NCI-H2107 treated with DMSO at 0.1 percent for 48 hours (cell line): ENCODE measurements around the gene NMUR1.

Experiments used
- DNase-seq: peaks from one replicate; lab custom pipeline; 2025; ENCODE audit not compliant: unreplicated experiment; lab: John Stamatoyannopoulos, UW

The NMUR1 gene

DNA sequence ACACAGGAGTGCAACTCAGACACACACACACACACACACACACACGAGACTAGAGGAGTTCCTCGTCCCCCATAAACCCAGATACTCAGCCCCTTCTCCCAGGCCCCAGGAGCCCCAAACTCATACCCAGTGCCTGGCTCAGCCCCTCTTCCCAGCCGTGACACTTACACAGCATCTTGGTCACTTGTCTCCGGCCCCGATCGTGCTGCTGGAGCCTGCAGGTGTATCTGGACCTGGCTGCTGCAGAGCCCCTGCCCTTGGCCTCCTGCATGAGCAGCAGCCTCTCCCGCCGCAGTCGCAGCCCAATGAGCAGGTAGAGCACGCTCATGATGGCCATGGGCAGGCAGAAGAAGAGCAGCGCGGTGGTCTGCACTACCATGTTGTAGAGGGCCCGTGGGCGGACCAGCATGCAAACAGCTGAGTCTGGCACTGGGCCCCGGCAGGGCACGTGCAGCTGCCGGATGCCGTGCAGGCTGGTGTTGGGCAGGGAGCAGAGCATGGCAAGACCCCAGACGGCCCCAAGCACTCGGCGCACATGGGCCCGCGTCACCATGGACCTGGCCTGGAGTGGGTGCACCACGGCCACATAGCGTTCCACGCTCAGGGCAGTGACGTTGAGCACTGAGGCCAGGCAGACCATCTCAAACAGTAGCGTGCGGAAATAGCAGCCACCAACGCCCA is 2.1 kb downstream of the NMUR1 start:
- no peak for DNase-seq

DNA sequence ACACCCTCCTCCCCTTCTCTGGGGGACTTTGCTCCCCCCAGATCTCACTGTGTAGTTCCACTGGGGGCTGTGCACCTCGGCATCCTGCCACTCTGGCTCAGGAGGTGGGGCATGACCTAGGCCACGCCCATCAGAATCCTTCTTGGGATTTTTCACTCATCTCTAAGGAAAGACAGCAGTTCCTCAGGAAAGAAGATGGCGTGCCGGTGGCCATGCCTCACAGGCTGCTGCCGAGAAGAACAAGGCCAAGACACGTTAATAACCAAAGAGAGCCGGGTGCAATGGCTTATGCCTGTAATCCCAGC is 3.2 kb downstream of the NMUR1 start:
- DNase-seq = no peak

DNA sequence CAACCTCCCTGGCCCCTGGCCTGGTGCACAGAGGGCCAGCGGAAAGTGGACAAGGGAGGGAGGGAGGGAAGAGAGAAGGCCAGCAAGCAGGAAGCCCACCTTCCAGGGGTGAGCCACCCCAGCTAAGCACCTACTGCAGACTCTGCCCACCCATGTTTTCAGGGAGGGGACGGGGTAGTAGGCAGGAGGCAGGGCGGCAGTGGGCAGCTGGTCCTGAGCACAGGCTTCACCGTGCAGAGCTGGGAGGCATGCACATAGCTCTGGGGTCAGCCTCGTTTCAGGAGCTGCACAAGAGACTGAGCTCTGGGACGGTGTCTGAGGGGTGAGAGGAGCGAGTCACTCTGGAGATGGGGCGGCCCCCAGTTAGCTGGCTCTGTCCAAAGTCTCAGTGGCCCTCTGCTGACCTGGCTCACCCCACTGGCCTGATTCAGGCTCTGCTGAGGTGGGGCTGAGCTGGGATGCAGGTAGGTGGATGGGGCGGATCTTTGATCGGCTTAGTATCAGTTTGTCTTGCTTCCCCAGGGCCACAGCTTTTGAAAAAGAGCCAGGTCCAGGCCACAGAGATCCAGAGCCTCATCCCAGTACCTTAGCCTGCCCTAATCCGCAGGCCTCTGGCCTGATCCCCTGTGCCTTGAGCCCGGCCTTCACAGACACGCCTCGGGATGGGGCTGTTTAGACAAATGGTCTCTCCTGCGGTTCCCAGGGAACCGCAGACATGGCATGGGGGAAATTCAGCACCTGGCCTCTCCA is 3.7 kb downstream of the NMUR1 start:
- no peak for DNase-seq

DNA sequence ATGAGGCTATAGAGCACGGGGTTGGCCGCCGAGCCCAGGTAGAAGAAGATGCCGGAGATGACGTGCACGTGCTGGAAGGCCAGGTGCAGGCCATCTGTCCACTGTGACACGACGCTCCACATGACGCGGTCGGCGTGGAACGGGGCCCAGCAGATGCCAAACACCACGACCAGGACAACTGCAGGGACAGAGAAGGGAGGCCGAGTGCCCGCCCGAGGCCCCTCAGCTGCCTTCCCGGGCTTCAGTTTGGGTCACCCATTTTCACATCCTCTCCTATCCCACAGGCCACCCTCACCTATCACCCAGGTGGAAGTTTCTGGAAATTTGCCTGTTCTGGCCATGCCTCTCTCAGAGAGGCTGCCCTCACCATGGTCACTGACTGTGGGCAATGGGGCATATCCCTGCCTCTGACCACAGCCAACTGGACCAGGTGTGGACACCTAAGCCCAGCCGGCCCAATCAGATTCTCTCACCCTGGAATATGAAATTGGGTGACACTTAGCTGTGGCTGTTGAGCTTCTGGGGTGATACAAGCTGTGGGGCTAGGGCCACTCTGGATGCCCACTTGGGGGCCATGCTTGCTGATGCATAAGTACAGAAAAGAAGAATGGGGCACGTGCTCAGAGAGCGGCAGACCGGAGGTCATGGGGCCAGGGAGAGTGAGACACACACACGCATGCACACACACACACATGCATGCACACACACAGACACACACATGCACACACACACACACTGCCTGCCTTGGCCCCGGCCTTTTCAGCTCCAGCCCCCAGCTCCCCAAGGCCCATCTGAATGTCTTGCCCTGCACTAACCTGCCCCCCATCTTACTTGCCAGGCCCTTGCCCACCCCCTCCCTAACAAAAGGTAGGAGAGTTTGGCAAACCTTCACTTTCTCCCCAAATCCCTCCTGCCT is 4.7 kb downstream of the NMUR1 start:
- no peak for DNase-seq

DNA sequence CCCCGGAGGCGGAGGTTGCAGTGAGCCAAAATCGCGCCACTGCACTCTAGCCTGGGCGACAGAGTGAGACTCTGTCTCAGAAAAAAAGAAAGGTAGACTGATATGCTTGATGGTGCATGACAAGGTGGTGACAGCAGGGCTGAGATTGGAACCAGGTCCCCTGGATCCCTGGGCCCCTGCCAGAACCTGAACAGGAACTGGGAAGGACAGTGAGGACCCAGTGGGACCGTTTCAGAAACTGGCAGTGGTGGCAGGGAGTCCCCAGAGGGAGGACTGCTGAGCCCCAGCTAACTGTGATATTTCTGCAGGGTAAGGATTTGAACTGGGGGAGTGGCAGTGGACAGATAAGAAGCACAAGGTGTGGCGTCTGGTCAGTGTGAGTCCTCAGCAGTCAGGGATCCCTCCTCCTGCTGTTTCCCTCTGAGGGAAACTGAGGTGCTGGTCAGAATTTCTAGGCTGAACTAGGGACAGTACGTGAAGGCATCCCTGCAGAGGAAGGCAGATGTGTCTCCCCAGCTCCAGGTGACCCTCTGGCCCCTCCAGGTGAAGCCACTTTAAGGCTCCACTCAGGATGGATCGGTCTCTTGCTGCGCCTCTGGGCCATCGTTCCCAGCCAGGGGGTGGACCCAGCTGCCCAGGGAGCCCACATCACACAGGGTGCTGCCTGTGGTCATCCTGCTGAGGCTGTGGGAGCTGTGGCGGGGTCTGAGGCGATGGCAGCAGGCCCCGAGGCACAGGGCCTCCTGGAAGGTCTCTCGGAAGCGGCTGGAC is 5.6 kb downstream of the NMUR1 start:
- DNase-seq = no peak

DNA sequence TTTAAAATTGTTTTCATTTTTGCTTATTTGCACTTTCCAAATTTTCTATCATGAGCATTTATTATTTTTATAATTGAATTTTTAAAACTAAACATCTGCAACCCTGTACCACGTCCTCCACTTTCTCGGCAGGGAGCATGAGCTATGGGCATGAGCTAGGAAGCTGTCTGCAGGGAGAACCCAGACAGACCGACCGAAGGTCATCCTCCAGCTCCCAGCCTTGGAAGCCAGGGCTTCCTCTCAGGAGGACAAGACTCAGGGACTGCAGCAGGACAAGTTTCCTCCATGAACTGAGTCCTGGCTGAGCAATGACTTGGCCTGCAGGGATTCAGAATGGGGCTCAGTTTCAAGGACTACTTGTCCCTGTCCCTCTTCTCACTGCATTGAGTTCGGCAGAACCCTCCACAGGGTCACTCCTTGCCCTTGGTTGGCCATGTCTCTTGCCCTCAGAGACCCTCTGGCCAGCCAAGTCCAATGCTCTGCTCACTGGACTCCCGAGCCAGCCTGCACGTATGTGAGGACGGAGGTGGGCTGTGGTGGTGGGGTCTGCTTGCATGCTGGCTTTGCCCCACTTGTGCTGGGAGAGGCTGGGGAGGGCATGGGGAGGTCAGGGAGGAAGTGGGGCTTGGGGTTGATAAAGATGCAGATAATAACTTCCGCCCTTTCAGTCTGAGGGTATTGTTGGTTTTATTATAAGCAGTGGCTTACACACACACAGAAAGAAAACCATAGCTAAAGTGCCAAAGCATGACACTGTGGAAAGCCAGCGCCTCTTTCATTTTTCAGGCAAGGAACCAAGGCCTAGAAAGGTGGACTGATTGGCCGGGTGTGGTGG is 6.6 kb downstream of the NMUR1 start:
- no peak for DNase-seq

DNA sequence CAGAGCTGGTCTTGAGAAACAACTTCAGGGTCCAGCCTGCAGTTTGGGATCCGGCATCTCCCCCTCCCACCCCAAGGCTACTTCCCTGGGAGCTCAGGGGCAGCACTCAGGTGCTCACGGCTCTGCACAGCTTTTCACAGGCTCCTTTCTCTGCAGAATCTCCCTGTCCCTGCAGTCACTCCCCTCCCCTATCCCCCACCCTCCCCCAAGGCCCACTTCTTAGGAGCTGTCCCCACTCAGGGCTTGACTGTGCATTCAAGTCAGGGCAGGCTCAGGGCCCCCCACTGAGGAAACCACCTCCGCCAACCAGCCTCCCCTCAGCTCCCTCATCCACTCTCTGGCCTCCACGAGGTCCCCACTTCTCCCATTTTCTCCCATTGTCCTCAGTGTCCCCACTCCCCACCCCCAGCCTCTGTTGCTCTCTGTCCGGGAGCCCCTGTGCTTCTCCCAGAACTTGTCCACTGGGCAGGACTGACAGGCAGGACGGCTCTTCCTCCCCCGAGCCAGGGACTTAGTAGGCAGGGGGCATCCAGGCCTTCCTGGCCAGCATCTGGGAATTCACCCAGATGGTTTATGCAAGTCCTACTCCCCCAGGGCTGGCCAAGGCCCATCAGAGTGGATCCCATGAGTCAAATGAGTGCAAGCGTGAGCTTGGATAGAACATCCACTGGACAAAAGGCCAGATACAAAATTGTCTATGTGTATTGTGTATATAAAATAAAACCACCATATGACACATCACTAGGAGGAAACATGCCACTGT is 7.6 kb downstream of the NMUR1 start:
- DNase-seq = no peak

DNA sequence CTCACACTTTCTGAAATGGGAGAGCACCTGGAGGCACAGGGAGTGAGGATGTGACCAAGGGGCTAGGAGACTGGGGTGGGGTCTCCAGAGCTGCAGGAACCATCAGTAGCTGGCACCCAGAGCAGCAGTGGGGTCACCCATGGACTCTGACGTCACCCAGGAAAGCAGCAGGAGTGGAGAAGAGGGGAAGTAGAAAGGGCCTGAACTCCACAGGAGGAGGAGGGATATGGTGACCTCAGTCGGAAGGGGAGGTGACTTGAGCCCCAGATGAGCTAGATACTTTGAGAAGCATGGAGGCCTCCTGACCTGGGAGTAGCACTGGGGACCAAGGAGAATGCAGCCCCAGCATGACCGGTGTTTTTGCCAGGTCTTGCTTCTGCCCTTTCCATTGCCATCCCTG is 8.8 kb downstream of the NMUR1 start:
- no peak for DNase-seq

DNA sequence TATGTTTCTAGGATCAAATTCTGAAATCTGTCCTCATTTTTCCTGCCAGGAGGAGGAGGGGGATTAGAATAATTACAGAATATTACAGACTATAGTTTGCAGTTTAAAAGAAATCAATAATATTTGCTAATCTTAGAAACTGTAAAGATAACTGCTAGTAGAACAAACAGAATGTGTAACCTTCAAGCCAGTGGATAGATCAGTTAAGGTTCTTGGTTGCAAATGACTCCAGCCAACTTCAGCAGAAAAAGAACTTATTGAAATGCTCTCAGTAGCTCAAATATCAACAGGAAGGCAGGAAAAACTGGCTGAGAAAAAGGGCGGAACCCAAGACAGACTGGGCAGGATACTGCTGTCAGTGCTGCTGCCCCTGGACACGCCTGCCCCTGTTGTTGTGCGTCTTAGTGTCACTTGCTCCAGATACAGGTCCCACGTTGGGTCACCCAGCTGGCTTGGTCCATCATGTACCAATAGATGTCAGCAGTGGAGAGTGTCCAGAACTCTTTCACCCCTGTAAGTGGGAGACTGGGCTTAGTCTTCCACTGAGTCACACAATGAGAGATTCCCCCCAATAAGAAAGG is 10.2 kb downstream of the NMUR1 start:
- no peak for DNase-seq

DNA sequence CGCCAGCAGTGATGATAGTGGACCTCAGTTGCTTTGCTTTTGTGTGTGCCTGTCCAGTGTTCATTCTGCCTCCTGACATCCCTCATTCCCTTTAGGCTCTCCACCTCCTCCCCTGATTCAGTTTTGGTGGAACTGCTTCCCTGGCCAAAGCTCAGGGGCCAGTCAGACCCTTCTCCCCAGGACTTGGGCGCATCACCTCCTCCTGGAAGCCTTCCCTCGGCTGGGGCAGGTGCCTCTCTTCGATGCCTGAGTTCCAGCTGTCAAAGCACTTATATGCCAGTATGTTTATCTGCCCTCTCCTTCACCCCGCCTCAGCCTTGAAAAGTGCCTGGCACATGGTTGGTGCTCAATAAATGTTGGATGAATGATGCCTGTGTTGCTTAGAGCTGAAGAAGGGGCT is 11.5 kb downstream of the NMUR1 start:
- no peak for DNase-seq

DNA sequence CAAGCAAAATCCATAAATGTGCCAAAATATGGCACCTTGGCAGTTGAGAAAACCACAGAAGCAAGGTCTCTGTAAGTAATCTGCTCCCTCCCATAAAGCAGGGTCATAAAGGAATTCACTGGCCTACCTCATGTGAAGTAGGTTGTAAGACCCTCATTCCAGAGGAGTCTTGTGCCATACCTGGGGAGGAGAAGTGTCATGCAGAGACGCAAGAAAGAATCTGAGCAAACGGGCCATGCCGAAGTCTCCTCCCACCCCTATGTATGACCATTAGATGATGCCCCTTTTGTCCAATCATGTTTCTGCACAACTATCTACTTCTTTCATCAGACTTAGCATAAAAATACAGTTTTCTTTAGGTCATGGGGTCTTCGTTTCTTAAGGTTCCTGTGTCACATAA is 14.6 kb downstream of the NMUR1 start:
- DNase-seq = no peak

DNA sequence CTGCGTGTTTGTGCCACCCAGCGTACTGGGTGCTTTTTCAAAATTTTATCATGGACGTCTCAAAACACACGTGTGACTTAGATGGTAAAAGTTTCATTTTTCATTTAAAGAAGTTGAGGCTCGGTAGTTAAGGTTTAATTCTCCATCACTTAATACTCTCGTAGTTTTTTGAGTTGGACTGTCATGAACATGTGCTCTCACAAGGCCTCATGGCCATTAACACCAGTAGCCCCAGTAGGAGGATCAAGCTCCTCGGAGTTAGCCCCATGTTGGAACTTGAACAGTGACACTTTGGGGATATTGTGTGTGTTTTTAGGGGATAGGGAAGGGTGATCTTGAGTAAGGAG is 15.3 kb downstream of the NMUR1 start:
- DNase-seq = no peak

DNA sequence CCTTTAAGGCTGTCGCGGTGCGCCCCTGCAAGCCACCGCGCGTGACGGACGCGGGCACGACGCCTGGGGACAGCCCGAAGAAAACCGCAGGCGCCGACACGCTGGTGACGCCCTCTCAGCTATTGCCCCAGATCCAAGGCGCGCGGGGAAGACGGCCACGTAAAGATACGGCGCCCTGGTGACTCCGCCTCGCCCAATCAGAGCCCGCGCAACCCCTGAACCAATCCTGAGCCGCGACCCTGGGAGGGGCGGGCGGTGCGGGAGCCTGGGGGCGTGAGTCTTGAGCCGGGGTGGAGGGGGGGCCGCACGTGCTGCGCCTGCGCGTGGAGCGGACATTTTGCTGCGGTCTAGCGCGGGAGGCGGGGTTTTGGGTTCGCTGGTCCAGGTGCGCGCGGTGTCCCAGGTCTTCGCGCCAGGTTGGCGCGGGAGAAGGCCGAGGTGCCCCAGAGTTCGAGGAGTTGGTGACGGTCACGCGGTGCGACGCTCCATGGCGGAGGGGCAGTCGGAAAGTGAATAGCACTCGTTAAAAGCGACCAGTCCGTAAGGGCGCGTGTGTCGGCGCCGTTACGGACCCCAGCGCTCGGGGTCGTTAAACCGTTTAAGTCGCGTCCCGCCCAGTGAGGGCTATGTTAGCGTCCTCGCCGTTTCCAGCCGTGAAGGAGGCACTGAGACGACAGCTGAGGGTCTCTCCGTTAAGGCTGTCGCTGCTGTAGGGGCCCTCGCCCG is 15.9 kb downstream of the NMUR1 start:
- peak; percentile 86 for DNase-seq

DNA sequence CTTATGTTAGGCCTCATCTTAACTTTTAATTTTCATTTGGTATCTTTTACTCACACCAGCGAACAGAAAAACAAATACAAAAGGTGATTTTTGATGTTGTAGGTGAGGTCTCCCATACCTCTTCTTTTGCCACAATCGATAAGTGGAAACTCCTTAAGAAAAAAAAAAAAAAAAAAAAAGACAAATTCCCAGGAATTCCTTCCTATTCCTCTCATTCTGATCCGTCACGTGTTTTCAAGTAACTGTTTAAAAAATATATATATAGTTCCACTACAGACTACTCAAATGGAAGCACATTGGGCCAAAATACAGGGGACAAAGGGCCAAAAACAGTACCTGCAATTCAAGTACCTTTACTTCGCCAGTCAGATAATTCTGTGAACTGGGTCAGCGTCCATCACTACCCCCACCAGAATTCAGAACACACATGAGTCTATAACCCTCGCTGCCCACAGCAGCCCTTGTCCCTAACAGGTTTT is 16.5 kb downstream of the NMUR1 start:
- DNase-seq = no peak

DNA sequence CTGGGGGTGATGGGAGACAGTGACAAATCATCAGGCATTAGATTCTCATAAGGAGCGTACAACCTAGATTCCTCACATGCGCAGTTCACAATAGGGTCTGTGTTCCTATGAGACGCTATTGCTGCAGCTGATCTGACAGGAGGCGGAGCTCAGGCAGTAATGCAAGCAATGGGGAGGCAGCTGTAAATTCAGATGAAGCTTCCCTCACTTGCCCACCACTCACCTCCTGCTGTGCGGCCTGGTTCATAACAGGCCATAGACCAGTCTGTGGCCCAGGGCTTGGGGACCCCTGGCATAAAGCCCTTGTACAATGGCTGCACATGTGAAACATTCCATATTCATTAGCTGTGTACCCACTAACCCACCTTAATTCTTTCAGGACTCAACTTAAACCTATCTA is 18.0 kb downstream of the NMUR1 start:
- no peak for DNase-seq

DNA sequence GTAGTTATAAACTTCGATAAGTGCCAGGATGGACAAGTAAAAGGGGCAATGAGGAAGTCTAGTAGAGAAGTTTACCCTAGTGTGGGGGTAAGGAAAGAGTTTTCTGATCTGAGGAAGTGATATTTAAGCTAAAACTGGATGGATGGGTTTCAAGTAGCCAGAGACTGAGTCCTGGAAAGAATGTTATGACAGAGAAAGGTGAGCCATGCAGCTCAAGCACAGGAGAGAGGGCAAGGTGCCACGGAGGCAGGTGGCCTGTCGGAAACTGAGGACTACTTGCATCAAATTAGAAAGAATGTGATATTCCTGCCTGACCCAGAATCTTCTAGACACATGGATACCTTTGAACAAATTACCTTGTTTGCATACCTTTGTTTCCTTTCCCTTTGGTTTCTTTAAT is 26.5 kb downstream of the NMUR1 start:
- no peak for DNase-seq

DNA sequence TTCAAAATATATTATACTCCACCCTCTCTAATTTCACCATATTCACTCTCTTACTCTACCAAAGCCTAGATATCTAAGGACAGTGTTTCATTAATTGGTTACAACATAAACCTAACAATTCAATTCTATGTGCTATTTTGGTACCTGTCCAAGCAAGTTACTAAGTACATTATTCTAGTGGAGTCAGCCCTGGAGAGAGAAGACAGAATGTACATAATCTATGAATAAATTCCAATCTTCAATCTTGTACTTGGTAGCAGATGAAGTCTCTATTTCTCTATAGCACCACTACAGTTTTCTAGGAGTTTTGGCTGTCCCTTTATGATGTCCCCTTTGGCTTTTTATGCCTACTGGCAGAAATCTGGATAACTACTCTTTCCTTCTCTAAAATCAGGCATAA is 27.6 kb downstream of the NMUR1 start:
- DNase-seq = no peak

DNA sequence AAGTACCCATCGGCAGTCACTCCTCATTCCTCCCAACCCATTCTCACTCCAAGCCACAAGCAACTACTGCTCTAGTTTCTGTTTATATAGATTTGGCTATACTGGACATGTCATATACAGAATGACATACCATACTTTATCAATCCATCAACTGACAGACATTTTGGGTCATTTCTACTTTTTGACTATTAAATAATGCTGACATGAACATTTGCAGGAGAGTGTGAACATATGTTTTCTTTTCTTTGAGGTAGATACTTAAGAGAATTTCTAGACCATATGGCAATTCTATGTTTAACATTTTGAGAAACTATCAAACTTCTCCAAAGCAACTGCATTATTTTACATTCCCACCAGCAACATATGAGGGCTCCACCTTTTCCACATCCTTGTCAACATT is 32.6 kb downstream of the NMUR1 start:
- DNase-seq = no peak

DNA sequence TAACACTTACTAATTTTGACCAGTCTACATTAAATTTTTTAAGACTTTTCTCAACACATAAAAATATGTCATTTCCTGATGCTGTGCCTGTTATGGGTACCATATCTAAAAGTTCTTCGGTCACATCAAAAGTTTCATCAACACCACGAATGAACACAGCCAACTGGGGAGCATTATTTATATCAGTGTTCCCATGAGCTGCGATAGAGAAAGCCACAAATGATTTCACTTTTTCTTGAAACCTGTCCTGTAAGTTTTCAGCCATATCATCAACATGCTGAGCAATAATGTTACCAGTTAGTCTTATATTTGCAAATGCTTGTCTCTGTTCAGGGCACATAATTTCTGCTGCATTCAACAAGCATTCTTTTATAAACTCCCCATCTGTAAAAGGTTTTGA is 35.6 kb downstream of the NMUR1 start:
- no peak for DNase-seq
